Measurements from ENCODE around the gene P2RY8. TPM values are rescaled to one million over a fixed set of nuclear protein-coding genes. Genes with fewer than 3 reads are reported as not detected.
"Not testable (repeated sequence)": the region's sequence is repeated elsewhere in the genome, so short reads cannot be mapped to it uniquely, and the experiment has no call there.

Gene P2RY8
- total RNA-seq, 2 donors from 2014 or later = 131 to 141 TPM

DNA sequence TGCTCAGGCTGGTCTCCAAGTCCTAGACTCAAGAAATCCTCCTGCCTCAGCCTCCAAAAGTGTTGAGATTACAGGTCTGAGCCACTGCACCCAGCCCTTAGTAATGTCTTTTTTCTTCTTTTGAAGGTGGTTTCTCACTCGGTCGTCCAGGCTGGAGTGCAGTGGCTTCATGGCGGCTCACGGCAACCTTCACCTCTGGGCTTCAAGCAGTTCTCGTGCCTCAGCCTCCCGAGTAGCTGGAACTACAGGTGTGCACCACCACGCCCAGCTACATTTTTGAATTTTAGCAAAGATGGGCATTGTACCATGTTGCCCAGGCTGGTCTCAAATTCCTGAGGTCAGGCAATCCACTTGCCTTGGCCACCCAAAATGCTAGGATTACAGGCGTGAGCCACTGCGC, 52.0 kb downstream of the P2RY8 start:
- Mint-ChIP-seq H3K36me3 (ENCODE audit: low read depth) (peaks cover 5% of the 10 kb centered on the region), H3K4me1 (peaks cover 26% of the 10 kb centered on the region), H3K27ac (no peak overlapping the region), H3K4me3 (no peak overlapping the region), H3K27me3 (no peaks in the 10 kb centered on the region)
- DNase-seq = no peak
- no peaks in the 10 kb centered on the region for H3K9me3 ChIP-seq (ENCODE audit: control insufficient read depth, low read length, poor library complexity, severe bottlenecking)
- ATAC-seq = no peak

DNA sequence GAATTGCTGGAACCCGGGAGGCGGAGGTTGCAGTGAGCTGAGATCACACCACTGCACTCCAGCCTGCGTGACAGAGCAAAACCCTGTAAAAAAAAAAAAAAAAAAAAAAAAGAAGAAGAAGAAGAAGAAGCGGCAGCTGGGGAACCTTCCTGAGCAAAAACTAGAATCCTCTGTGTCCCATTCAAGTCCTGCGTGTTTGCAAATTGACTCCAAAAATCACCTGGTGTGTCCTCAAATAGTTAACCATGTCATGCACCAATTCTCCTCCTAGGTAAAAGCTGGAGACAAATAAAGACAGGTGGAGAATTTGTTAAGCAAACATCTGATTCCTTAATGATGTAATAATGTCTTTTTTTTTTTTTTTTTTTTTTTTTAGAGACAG, 52.4 kb downstream of the P2RY8 start:
- H3K9me3 ChIP-seq (ENCODE audit: control insufficient read depth, low read length, poor library complexity, severe bottlenecking) = no peaks in the 10 kb centered on the region
- peaks cover 5% of the 10 kb centered on the region for H3K36me3 Mint-ChIP-seq (ENCODE audit: low read depth)
- H3K27me3 Mint-ChIP-seq = no peaks in the 10 kb centered on the region
- peaks cover 28% of the 10 kb centered on the region for H3K4me1 Mint-ChIP-seq
- H3K27ac Mint-ChIP-seq = no peak overlapping the region
- ATAC-seq = no peak
- DNase-seq = no peak
- no peak overlapping the region for H3K4me3 Mint-ChIP-seq

DNA sequence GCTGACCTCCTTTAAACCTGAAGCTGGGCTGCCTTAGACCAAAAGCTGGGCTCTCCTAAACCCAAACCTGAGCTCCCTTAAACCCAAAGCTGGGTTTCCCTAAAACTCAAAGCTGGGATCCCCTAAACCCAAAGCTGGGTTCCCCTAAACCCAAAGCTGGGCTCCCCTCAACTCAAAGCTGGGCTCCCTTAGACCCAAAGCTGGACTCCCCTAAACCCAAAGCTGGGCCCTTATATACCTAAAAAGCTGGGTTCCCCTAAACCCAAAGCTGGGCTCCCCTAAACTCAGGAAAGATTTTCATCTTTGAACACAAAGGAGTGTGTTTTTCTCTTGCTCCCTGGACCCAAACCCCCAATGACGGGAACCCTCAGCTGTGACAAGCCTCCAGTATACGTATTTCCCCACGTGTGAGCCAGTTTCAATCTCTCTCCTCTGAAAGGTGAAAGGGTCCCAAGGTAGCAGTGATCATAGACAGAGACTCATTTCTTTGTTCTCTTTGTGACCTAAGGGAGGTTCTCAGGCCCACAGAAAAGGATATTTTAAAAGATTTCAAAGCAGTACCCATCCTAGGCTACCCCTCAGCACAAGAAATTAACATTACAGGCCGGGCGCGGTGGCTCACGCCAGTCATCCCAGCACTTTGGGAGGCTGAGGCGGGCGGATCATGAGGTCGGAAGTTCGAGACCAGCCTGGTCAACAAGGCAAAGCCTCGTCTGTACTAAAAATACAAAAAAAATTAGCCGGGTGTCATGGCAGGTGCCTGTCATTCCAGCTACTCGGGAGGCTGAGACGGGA, 52.9 kb downstream of the P2RY8 start:
- H3K9me3 ChIP-seq (ENCODE audit: control insufficient read depth, low read length, poor library complexity, severe bottlenecking) = no peaks in the 10 kb centered on the region
- DNase-seq (no peak), ATAC-seq (no peak)
- H3K27ac Mint-ChIP-seq = peak overlapping the region; percentile 90
- H3K27me3 Mint-ChIP-seq = no peaks in the 10 kb centered on the region
- H3K4me1 Mint-ChIP-seq = peaks cover 29% of the 10 kb centered on the region
- peak overlapping the region; percentile 19 for H3K4me3 Mint-ChIP-seq
- peaks cover 5% of the 10 kb centered on the region for H3K36me3 Mint-ChIP-seq (ENCODE audit: low read depth)

DNA sequence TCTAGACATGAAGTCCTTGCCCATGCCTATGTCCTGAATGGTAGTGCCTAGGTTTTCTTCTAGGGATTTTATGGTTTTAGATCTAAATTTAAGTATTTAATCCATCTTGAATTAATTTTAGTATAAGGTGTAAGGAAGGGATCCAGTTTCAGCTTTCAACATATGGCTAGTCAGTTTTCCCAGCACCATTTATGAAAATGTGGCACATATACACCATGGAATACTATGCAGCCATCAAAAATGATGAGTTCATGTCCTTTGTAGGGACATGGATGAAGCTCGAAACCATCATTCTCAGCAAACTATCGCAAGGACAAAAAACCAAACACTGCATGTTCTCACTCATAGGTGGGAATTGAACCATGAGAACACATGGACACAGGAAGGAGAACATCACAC, 54.5 kb downstream of the P2RY8 start:
- not testable (repeated sequence) for DNase-seq; H3K27me3 Mint-ChIP-seq; H3K36me3 Mint-ChIP-seq (ENCODE audit: low read depth); ATAC-seq; H3K9me3 ChIP-seq (ENCODE audit: control insufficient read depth, low read length, poor library complexity, severe bottlenecking)
- Mint-ChIP-seq H3K27ac (peak overlapping the region; percentile 99), H3K4me3 (peak overlapping the region; percentile 89), H3K4me1 (peaks cover 33% of the 10 kb centered on the region)

DNA sequence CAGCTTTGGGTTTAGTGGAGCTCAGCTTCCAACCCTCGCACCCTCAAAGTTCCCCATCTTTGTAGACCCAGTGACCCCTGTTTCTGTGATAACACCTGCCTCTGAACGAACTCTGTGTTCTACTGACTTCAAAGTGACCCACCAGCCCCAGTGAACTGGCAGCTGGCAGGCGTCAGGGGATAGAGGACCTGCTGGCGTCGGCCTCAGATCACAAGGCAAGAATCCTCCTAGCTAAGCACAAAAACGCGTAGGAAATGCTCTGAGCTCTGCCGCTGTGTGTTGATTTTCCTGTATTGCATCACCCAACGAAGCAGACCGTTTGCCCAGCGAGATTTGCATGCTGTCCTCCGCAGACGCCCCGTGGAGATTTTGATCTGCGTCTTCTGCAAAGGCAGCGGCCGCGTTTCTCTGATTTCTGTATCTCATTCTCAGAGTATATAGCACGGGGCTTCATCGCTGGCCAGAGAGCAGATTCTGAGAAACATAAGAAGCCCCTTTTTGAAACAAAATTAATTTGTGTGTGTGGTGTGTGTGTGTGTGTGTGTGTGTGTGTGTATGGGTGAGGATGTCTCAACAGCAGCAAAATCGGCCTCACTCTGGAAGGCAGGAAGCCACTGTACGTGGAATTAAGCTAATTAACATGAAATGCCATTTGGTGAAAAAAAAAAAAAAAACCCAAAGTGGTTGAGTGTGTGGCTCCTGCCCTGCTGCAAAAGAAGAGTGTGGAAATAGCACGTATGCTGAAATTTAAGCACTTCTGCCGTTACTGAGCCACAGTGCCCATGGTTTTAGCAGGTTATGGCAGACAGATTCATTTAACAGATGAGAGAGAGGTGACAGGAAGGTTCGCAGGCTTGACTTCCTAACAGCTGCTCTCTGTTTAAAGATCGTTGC, 55.1 kb downstream of the P2RY8 start:
- H3K36me3 Mint-ChIP-seq (ENCODE audit: low read depth) = peaks cover 7% of the 10 kb centered on the region
- peaks cover 34% of the 10 kb centered on the region for H3K4me1 Mint-ChIP-seq
- peak; percentile 89 for ATAC-seq

DNA sequence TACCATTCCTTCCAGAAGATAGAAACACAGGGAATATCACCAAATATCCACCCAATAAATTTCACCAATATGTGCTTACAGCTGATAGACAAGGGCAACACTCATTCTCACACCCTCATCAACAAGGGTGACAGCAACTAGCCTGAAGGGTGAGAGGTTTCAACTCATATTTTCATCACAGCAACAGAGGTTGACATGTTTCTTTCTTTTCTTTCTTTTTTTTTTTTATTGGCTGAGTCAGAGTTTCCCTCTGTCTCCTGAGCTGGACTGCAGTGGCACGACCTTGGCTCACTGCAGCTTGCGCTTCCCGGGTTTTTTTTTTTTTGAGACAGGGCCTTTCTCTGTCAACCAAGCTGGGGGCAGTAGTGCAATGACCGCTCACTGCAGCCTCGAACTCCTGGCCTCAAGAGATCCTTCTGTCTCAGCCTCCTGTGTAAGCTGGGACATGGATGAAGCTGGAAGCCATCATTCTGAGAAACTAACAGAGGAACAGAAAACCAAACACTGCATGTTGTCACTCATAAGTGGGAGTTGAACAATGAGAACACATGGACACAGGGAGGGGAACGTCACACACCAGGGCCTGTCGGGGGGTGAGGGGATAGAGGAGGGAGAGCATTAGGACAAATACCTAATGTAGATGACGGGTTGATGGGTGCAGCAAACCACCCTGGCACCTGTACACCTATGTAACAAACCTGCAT, 56.8 kb downstream of the P2RY8 start:
- no peaks in the 10 kb centered on the region for H3K9me3 ChIP-seq (ENCODE audit: control insufficient read depth, low read length, poor library complexity, severe bottlenecking)
- peak overlapping the region; percentile 99 for H3K27ac Mint-ChIP-seq

More for the DNA sequence above, 55.1 kb downstream of the P2RY8 start:
- Mint-ChIP-seq H3K4me3 (peak overlapping the region; percentile 89), H3K27me3 (no peaks in the 10 kb centered on the region), H3K27ac (peak overlapping the region; percentile 99)
- DNase-seq = peak; percentile 27 to 59 (median 56)
- no peaks in the 10 kb centered on the region for H3K9me3 ChIP-seq (ENCODE audit: control insufficient read depth, low read length, poor library complexity, severe bottlenecking)

DNA sequence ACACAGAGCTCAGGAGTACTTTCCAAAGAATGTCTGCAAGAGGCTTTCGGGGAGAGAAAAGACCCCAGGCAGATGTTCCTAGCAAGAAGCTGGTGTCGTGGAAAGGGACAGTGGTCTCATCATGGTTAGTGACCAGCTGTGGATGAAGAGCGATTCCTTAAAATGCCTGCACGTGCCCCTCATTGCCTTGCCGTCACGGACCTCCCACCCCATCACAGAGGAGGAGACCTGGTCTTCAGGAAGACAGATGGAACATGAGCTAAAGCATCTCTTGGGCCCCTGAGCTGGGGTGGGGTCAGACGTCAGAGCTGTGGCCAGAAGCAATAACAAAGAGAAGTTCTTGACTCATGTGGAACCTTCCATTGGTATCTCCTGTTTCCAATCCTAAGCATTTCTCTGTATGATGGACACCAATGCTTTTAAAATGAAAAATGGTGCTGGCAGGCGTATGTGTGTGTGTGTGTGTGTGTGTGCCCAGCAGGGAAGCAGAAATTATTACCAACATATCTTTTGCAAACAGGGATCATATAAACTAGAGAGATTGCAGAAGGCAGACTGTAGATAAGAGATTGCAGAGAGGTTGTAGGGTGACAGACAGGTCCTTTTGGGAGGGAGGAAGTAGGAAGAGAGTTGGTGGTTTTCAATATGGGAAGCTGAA, 59.1 kb downstream of the P2RY8 start:
- Mint-ChIP-seq H3K27ac (peak overlapping the region; percentile 99), H3K27me3 (no peaks in the 10 kb centered on the region), H3K4me3 (no peak overlapping the region), H3K36me3 (ENCODE audit: low read depth) (peaks cover 31% of the 10 kb centered on the region), H3K4me1 (peaks cover 43% of the 10 kb centered on the region)
- H3K9me3 ChIP-seq (ENCODE audit: control insufficient read depth, low read length, poor library complexity, severe bottlenecking) = no peaks in the 10 kb centered on the region
- ATAC-seq (no peak), DNase-seq (no peak)

More for the DNA sequence above, 56.8 kb downstream of the P2RY8 start:
- DNase-seq = no peak
- no peak for ATAC-seq
- Mint-ChIP-seq H3K36me3 (ENCODE audit: low read depth) (peaks cover 10% of the 10 kb centered on the region), H3K27me3 (no peaks in the 10 kb centered on the region), H3K4me3 (peak overlapping the region; percentile 63), H3K4me1 (peaks cover 34% of the 10 kb centered on the region)

DNA sequence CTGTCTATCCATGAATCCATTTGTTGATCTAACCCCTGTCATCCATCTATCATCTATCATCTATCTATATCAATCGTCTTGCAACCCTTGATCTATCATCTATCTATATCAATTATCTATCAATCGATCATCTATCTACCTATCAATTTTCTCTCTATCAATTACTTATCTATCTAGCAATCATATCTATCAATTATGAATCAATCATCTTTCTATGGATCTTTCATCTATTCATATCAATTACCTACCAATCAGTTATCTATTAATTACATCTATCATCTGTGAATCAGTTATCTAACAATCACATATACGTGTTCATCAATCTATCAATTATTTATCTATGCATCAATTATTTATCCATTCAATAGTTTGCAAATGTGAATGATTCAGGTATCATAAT, 59.8 kb downstream of the P2RY8 start:
- peaks cover 31% of the 10 kb centered on the region for H3K36me3 Mint-ChIP-seq (ENCODE audit: low read depth)
- ATAC-seq (no peak), DNase-seq (no peak)
- peak overlapping the region; percentile 99 for H3K27ac Mint-ChIP-seq
- peaks cover 46% of the 10 kb centered on the region for H3K4me1 Mint-ChIP-seq
- no peaks in the 10 kb centered on the region for H3K9me3 ChIP-seq (ENCODE audit: control insufficient read depth, low read length, poor library complexity, severe bottlenecking)
- H3K27me3 Mint-ChIP-seq = no peaks in the 10 kb centered on the region
- H3K4me3 Mint-ChIP-seq = peak overlapping the region; percentile 71

DNA sequence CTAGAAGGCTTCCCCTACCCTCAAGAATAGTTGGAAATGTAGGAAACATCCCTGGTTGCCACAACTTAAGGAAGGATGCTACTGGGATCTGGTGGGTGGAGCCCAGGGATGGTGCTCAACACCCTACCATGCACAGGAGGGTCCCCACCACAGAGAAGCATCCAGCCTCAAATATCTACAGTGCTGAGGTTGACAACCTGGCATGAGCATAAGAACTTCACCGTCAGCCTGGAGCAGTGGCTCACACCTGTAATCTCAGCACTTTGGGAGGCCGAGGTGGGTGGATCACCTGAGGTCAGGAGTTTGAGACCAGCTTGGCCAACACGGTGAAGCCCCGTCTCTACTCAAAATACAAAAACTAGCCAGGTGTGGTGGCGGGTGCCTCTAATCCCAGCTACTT, 60.3 kb downstream of the P2RY8 start:
- Mint-ChIP-seq H3K27me3 (no peaks in the 10 kb centered on the region), H3K4me1 (peaks cover 46% of the 10 kb centered on the region), H3K4me3 (peak overlapping the region; percentile 71), H3K36me3 (ENCODE audit: low read depth) (peaks cover 36% of the 10 kb centered on the region), H3K27ac (peak overlapping the region; percentile 99)
- DNase-seq = no peak
- H3K9me3 ChIP-seq (ENCODE audit: control insufficient read depth, low read length, poor library complexity, severe bottlenecking) = no peaks in the 10 kb centered on the region
- ATAC-seq = no peak

DNA sequence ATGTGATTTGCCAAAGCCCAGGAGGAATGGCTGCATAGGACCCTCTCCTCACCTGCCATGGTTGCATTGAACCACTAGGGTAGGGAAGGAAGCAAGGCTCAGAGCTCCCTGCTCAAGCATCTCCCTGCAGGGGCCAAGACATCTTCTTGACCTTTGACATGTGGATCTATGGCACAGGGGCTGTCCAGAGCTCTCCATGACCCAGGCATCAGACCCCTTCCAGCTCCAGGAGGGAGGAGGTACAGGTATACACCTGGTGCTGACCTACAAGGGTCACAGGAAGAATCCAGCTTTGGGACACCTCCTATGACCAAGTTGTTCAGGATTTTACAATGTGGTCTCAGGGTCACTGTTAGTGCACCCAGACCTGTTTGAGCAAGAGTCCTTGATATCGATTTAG, 61.1 kb downstream of the P2RY8 start:
- H3K36me3 Mint-ChIP-seq (ENCODE audit: low read depth) = peaks cover 36% of the 10 kb centered on the region
- peak overlapping the region; percentile 99 for H3K27ac Mint-ChIP-seq
- H3K4me3 Mint-ChIP-seq = no peak overlapping the region
- no peaks in the 10 kb centered on the region for H3K9me3 ChIP-seq (ENCODE audit: control insufficient read depth, low read length, poor library complexity, severe bottlenecking)
- no peak for ATAC-seq
- H3K4me1 Mint-ChIP-seq = peaks cover 45% of the 10 kb centered on the region
- DNase-seq = no peak
- no peaks in the 10 kb centered on the region for H3K27me3 Mint-ChIP-seq

DNA sequence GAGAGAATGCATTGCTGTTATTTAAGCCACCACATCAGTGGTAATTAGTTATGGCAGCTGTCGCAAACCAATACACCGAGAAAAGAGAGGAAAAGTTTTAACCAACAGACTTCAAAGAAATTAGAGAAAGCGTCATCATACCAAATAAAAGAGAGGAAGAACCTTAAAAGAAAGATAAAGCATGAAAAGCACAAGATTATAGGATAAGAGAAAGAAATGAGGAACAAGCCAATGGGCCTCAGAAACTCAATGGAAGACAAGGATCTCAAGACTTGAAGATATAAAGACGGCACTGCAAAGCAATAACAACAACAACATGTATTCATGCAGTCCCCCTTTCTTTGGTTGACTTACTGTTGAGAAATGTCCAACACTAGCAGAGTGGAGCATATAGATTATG, 61.5 kb downstream of the P2RY8 start:
- peak overlapping the region; percentile 99 for H3K27ac Mint-ChIP-seq
- H3K27me3 Mint-ChIP-seq = no peaks in the 10 kb centered on the region
- H3K9me3 ChIP-seq (ENCODE audit: control insufficient read depth, low read length, poor library complexity, severe bottlenecking) = no peaks in the 10 kb centered on the region
- H3K4me1 Mint-ChIP-seq = peaks cover 43% of the 10 kb centered on the region
- peaks cover 36% of the 10 kb centered on the region for H3K36me3 Mint-ChIP-seq (ENCODE audit: low read depth)
- ATAC-seq (no peak), DNase-seq (no peak)
- H3K4me3 Mint-ChIP-seq = peak overlapping the region; percentile 37

DNA sequence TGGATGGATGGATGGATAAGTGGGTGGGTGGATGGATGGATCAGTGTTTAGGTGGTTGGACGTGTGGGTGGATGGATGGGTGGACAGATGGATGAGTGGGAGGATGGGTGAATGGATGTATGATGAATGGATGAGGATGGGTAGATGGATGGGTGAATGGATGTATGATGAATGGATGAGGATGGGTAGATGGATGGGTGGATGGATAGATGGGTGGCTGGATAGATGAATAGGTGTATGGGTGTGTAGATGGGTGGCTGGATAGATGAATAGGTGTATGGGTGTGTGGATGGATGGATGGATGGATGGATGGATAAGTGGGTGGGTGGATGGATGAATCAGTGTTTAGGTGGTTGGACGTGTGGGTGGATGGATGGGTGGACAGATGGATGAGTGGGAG, 62.4 kb downstream of the P2RY8 start:
- H3K4me1 Mint-ChIP-seq = peaks cover 44% of the 10 kb centered on the region
- peaks cover 36% of the 10 kb centered on the region for H3K36me3 Mint-ChIP-seq (ENCODE audit: low read depth)
- H3K27ac Mint-ChIP-seq; H3K27me3 Mint-ChIP-seq; H3K9me3 ChIP-seq (ENCODE audit: control insufficient read depth, low read length, poor library complexity, severe bottlenecking); DNase-seq; ATAC-seq: not testable (repeated sequence)
- peak overlapping the region; percentile 16 for H3K4me3 Mint-ChIP-seq
